Neural cell (in vitro differentiated cells): ENCODE data around the gene PDIA3.
A peak's percentile ranks its signal among the peaks of the same experiment; 100 is the strongest.

ENCODE experiments used
- CTCF ChIP-seq: fragments of 450-650 bp; IDR thresholded peaks from 2 replicates; pipeline ENCODE4 v1.5.1; 2014; ENCODE audit warnings: antibody characterized with exemption, mild to moderate bottlenecking, moderate library complexity; ENCODE audit not compliant: poor library complexity, severe bottlenecking
- EP300 ChIP-seq: fragments of 450-650 bp; conservative IDR thresholded peaks from 2 replicates; pipeline ENCODE4 v1.6.1; 2014; ENCODE audit warnings: antibody characterized with exemption, mild to moderate bottlenecking, moderate library complexity; ENCODE audit not compliant: poor library complexity, severe bottlenecking
- EZH2 ChIP-seq: fragments of 200-600, 300-800 bp; shearing (Covaris generic), sonication (generic); IDR thresholded peaks from 2 replicates; pipeline ENCODE4 v1.6.1; 2014; ENCODE audit warnings: antibody characterized with exemption, low read length, borderline replicate concordance, mild to moderate bottlenecking; ENCODE audit not compliant: insufficient read depth, poor library complexity, severe bottlenecking
- MXI1 ChIP-seq: fragments of 450-650 bp; conservative IDR thresholded peaks from 2 replicates; pipeline ENCODE4 v1.6.1; 2014; ENCODE audit warnings: antibody characterized with exemption, mild to moderate bottlenecking; ENCODE audit not compliant: poor library complexity, severe bottlenecking
- POLR2AphosphoS5 ChIP-seq: IDR thresholded peaks from 2 replicates; pipeline ENCODE4 v1.6.1; 2012
- RAD21 ChIP-seq: fragments of 450-650 bp; conservative IDR thresholded peaks from 2 replicates; pipeline ENCODE4 v1.6.1; 2014; ENCODE audit warnings: antibody characterized with exemption, mild to moderate bottlenecking, moderate library complexity
- TAF1 ChIP-seq: IDR thresholded peaks from 2 replicates; pipeline ENCODE4 v1.6.1; 2012; ENCODE audit warnings: low read depth

GRCh38 chr15:43751885-43752284 lies 5.6 kb downstream of the PDIA3 start:
- no peak for TF ChIP-seq EZH2
- TF ChIP-seq POLR2AphosphoS5: peak; percentile 56
- TF ChIP-seq CTCF: no peak
- peak; percentile 89 for TF ChIP-seq EP300
- no peak for TF ChIP-seq TAF1
- TF ChIP-seq MXI1: peak; percentile 66
- no peak for TF ChIP-seq RAD21
